ENCODE measurements around the gene CYB561A3.

- TF ChIP-seq, protein P1, sequence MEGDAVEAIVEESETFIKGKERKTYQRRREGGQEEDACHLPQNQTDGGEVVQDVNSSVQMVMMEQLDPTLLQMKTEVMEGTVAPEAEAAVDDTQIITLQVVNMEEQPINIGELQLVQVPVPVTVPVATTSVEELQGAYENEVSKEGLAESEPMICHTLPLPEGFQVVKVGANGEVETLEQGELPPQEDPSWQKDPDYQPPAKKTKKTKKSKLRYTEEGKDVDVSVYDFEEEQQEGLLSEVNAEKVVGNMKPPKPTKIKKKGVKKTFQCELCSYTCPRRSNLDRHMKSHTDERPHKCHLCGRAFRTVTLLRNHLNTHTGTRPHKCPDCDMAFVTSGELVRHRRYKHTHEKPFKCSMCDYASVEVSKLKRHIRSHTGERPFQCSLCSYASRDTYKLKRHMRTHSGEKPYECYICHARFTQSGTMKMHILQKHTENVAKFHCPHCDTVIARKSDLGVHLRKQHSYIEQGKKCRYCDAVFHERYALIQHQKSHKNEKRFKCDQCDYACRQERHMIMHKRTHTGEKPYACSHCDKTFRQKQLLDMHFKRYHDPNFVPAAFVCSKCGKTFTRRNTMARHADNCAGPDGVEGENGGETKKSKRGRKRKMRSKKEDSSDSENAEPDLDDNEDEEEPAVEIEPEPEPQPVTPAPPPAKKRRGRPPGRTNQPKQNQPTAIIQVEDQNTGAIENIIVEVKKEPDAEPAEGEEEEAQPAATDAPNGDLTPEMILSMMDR (IDR thresholded peaks at IDR 0.05), result no peak
- TF ChIP-seq POLR2A (IDR thresholded peaks at IDR 0.05), result no peak
- TF ChIP-seq POLR2AphosphoS5 (IDR thresholded peaks at IDR 0.05), result no peak
Observed at GRCh38 chr11:61359516-61359915, 2.2 kb downstream of the CYB561A3 start.

Measured in suprapubic skin (tissue), 4 donors.